Body of pancreas (tissue), 4 donors: ENCODE results near the gene SETBP1. TPM values are rescaled to one million over a fixed set of nuclear protein-coding genes. Genes with fewer than 3 reads are reported as not detected.
A peak's percentile ranks its signal among the peaks of the same experiment; 100 is the strongest.

ENCODE experiments used
- ATAC-seq: fragments of 150-250 bp; one replicate; pipeline ENCODE4 v1.9.1; 2016
- DNase-seq, 4 donors: peaks; one replicate each; pipeline ENCODE4 v3.0.0-alpha.2; 2019
- H3K27ac ChIP-seq, 4 donors: fragments of 200-600 bp; sonication (generic); 1 replicate in 3 of 4; 2 replicates in 1 of 4; pipeline versions ENCODE4 v1.5.1 to v1.6.1; 2016 to 2019; ENCODE audit warnings: mild to moderate bottlenecking in 1 of 4, mixed read lengths in 1 of 4, moderate library complexity in 1 of 4
- H3K27me3 ChIP-seq, 2 donors: fragments of 200-600 bp; sonication (generic); one replicate each; pipeline ENCODE4 v1.6.0; 2016; ENCODE audit warnings: mild to moderate bottlenecking in 1 of 2
- H3K36me3 ChIP-seq, 2 donors: fragments of 200-600 bp; sonication (generic); replicated peaks in 1 of 2; 2 replicates each; pipeline ENCODE4 v1.5.1; 2016; ENCODE audit warnings: low read depth in 2 of 2; ENCODE audit not compliant: insufficient read depth in 1 of 2
- H3K4me1 ChIP-seq: fragments of 200-600 bp; sonication (generic); one replicate; pipeline ENCODE4 v1.6.0; 2016
- H3K4me3 ChIP-seq, 2 donors: fragments of 200-600 bp; sonication (generic); 1 replicate in 1 of 2; 2 replicates in 1 of 2; pipeline ENCODE4 v1.5.1; 2016 to 2019
- H3K9me3 ChIP-seq, 3 donors: fragments of 200-600 bp; sonication (generic); 1 replicate in 2 of 3; 2 replicates in 1 of 3; pipeline ENCODE4 v1.5.1; 2016
- POLR2A ChIP-seq, 3 donors: fragments of 450-650 bp; IDR thresholded peaks; one replicate each; pipeline ENCODE4 v1.6.1; 2016; ENCODE audit warnings: antibody characterized with exemption in 3 of 3, mild to moderate bottlenecking in 2 of 3
- WGBS, 2 donors: methylation state at CpG; one replicate each; pipeline ENCODE4 v1.1.5; 2017; 5-methylcytosine and 5-hydroxymethylcytosine counted together
- intact Hi-C: fragments of 100-400 bp; cut with DNase I; formaldehyde crosslinking; loops from one replicate; pipeline ENCODE4 v1.15.1; 2023
- total RNA-seq, 2 donors: library from RNA; depleted of rRNA; stranded (reverse); fragments of >200 nt; gene quantifications; one replicate each; pipeline ENCODE4 v1.1.0, GENCODE V29; 2016
- TF ChIP-seq, protein P1 (sequence below), 7 experiments: fragments of 450-650 bp in 4 of 7; fragments of 200-600 bp in 3 of 7; sonication (generic) in 3 of 7; IDR thresholded peaks; one replicate each; pipeline ENCODE4 v1.5.1; 2016 to 2019; ENCODE audit warnings: antibody characterized with exemption in 7 of 7

The SETBP1 gene
- total RNA-seq, 2 donors from 2014 or later: 23.6 to 37.2 TPM

DNA sequence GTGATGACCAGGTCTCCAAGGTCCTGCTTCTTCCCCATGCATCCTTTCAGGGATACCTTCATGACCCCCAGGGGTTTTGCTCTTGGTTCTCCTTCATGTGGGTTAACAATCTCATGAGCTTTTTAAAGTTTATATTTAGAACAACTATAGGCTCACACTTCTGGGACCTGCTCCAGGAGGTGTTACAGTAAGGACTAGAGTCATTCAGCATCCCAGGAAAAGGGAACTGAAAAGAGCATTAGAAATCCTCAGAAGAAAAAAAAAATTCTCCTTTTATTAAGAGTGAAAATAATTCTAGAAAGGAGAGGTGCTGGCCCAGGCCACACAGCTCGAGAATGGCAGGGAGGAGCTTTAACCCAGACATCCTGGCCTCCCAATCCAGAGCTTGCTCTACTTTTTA lies 66.5 kb downstream of the SETBP1 start:
- TF ChIP-seq POLR2A (IDR thresholded peaks at IDR 0.05): no peak
- TF ChIP-seq, protein P1, sequence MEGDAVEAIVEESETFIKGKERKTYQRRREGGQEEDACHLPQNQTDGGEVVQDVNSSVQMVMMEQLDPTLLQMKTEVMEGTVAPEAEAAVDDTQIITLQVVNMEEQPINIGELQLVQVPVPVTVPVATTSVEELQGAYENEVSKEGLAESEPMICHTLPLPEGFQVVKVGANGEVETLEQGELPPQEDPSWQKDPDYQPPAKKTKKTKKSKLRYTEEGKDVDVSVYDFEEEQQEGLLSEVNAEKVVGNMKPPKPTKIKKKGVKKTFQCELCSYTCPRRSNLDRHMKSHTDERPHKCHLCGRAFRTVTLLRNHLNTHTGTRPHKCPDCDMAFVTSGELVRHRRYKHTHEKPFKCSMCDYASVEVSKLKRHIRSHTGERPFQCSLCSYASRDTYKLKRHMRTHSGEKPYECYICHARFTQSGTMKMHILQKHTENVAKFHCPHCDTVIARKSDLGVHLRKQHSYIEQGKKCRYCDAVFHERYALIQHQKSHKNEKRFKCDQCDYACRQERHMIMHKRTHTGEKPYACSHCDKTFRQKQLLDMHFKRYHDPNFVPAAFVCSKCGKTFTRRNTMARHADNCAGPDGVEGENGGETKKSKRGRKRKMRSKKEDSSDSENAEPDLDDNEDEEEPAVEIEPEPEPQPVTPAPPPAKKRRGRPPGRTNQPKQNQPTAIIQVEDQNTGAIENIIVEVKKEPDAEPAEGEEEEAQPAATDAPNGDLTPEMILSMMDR (IDR thresholded peaks at IDR 0.05): no peak
- 70 to 75% methylated on average over 1 of the region's 1 CpG for WGBS, 2 donors
- no peak overlapping the region for H3K4me3 ChIP-seq
- DNase-seq: no peak
- ATAC-seq: no peak
- H3K9me3 ChIP-seq: no peaks in the 10 kb centered on the region
- H3K4me1 ChIP-seq: peaks cover 27% of the 10 kb centered on the region
- intact Hi-C loops: no loop called here
- no peaks in the 10 kb centered on the region for H3K36me3 ChIP-seq
- H3K27ac ChIP-seq: no peak overlapping the region
- H3K27me3 ChIP-seq: no peaks in the 10 kb centered on the region

DNA sequence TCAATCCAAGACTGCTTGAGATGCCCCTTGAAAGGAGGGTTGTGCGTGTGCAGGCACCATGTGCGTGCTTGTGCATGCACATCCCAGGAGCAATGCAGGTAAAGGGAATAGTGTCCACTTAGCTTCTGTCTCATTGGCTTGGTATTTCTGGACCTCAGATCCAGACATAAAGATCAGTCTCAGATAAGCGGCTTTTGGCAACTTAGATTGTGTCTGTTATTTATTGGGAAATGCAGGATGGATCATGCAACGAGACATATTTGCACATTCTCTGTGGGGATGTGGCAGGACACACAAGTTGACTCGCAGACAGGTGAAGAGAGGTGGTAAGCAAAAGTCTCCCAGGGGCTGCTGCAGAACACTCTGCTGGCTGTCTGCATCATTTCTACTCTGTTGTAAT lies 67.9 kb downstream of the SETBP1 start:
- Histone ChIP-seq H3K4me1 (peaks cover 13% of the 10 kb centered on the region), H3K27ac (no peak overlapping the region), H3K4me3 (no peak overlapping the region), H3K36me3 (no peaks in the 10 kb centered on the region), H3K9me3 (no peaks in the 10 kb centered on the region), H3K27me3 (no peaks in the 10 kb centered on the region)
- no peak for TF ChIP-seq POLR2A (IDR thresholded peaks at IDR 0.05)
- TF ChIP-seq, protein P1 (IDR thresholded peaks at IDR 0.05): no peak
- no peak for DNase-seq
- intact Hi-C loops: no loop called here
- no peak for ATAC-seq
- 96% methylated on average over 5 of the region's 5 CpGs for WGBS, 2 donors

DNA sequence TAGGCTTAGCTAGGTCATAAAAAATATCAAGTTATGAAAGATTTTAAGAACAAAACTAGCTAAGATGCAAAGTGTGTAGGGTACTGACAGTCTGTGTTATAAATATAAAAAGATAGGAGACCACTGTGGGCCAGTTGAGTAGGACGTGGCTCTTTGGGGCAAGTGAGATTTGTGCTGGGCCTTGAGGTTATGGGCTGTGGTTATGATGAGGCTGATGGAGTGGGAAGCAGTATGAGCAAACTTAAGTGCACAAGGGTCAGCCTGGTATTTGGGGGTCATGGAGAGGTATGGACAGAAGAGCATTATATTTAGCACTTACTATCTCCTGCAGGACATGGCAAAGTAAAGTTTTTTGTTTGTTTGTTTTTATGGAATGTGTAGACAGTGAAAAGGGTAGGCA lies 70.1 kb downstream of the SETBP1 start:
- TF ChIP-seq, protein P1 (IDR thresholded peaks at IDR 0.05): no peak
- TF ChIP-seq POLR2A (IDR thresholded peaks at IDR 0.05): no peak
- DNase-seq (no peak), ATAC-seq (no peak)
- intact Hi-C loops: no loop called here
- no peak overlapping the region for H3K27ac ChIP-seq
- no peaks in the 10 kb centered on the region for H3K4me1 ChIP-seq
- H3K9me3 ChIP-seq: no peaks in the 10 kb centered on the region
- no peaks in the 10 kb centered on the region for H3K36me3 ChIP-seq
- WGBS, 2 donors: 83 to 93% methylated on average over 1 of the region's 1 CpG
- H3K4me3 ChIP-seq: no peak overlapping the region
- no peaks in the 10 kb centered on the region for H3K27me3 ChIP-seq

DNA sequence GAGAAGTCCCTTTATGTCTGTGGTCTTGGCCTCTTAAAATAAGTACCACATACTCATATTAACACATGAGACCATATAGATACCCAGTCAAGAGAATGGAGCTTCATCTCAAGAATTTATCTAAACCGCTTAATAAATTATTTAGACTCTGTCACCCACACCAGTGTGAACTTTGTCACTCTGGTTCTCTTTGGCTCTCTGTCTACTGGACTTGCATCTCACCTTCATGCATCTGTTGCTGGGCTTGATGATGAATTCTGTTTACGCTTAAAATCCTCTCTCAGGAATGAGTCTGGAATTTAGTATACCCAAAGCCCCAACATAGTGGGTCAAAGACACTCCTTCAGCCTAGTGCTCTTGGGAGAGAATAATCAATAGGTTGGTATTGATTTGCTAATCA lies 73.9 kb downstream of the SETBP1 start:
- H3K9me3 ChIP-seq: no peaks in the 10 kb centered on the region
- DNase-seq (no peak), ATAC-seq (no peak)
- TF ChIP-seq POLR2A (IDR thresholded peaks at IDR 0.05): no peak
- TF ChIP-seq, protein P1 (IDR thresholded peaks at IDR 0.05): no peak
- no peak overlapping the region for H3K27ac ChIP-seq
- no peaks in the 10 kb centered on the region for H3K4me1 ChIP-seq
- intact Hi-C loops: no loop called here
- no peaks in the 10 kb centered on the region for H3K36me3 ChIP-seq
- no peaks in the 10 kb centered on the region for H3K27me3 ChIP-seq
- WGBS, 2 donors: 93 to 98% methylated on average over 2 of the region's 2 CpGs
- H3K4me3 ChIP-seq: no peak overlapping the region

DNA sequence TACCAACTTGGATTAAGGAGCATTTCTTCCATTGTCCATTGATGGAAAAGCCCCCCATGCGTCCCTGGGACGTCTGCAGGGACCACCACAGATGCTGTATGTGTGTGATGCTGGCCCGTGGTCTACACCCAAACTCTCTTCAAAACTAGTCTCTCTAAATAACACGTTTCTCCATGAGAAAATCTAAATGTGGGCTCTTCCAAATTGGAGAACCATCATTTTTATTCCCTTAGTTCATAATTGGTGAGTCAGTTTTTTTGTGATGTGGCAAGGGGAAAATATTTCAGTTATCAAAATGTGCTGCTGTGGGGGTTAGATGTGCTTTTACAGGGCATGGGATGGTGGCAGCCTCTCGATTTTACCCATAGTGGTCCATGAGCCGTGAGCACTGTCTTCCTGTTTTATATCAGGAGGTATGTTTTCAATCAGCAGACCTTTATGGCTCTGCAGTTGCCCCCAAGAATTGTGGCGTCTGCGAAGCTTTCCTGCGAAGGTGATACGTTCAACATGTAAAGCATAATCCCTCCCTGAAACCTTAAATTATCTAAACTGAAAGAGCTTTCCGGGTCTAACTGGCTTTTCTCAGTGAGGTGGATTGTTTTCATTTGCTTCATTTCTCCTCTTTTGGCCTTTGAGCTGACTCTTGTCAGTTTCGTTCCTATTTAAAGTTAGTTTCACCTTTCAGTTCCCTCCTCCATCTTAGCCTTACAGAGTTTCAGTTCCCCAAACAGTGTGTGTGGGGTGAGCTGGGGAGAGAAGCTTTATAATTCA lies 78.4 kb downstream of the SETBP1 start:
- H3K4me1 ChIP-seq: peaks cover 20% of the 10 kb centered on the region
- no peaks in the 10 kb centered on the region for H3K36me3 ChIP-seq
- no peak overlapping the region for H3K4me3 ChIP-seq
- intact Hi-C loops: no loop called here
- no peaks in the 10 kb centered on the region for H3K9me3 ChIP-seq
- TF ChIP-seq, protein P1 (IDR thresholded peaks at IDR 0.05): no peak
- TF ChIP-seq POLR2A (IDR thresholded peaks at IDR 0.05): no peak
- ATAC-seq: no peak
- DNase-seq: no peak
- H3K27ac ChIP-seq: peak overlapping the region in 1 of 4 donors; percentile 20
- no peaks in the 10 kb centered on the region for H3K27me3 ChIP-seq
- WGBS, 2 donors: 75 to 92% methylated on average over 12 of the region's 12 CpGs
